A204.1 (cell line): ENCODE measurements around the gene LRRC71.

ENCODE experiments used
- FAIRE-seq: peaks from 2 replicates; lab custom pipeline; 2012; peaks lifted over from hg19 to GRCh38; lab: Jason Lieb, UNC

Gene LRRC71

DNA sequence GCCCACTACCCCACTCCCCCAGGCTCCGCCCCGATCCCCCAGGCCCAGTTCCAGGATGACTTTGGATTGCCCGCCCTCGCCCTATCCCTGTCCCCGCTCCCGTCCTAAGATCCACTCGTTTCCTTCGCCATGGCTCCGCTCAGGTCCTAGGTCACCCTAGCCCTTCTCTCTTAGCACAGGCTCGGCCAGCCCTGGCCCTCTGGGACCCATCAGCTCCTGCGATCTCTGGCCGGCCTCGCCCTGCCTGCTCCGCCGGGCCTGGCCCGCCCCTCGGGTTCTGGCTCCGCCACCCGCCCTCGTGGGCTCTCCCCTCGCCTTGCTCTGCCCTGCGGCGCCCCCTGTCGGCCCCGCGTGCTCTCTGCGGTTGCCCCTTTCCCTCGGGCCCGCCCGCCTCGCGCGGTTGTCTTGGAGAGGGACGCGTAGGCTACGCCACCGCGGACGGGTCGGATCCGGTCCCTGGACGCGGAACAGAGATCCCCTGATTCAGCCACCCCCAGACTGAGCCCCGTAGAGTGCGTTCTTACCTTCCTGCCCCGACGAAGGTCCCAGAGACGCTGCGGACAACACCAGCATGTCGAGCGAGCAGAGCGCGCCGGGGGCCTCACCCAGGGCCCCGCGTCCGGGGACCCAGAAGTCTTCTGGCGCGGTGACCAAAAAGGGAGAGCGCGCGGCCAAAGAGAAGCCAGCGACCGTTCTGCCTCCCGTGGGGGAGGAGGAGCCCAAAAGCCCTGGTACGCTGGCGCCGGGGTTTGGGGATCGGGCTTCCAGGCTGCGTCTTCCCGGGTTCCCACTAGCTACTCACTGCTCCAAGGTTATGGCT is at the start of gene LRRC71:
Gene LRRC71, plus strand, starts transcription at position 400 of the 820 bp plus-strand sequence. Its CDS starts 172 bp downstream, at position 572.
- FAIRE-seq = no peak

DNA sequence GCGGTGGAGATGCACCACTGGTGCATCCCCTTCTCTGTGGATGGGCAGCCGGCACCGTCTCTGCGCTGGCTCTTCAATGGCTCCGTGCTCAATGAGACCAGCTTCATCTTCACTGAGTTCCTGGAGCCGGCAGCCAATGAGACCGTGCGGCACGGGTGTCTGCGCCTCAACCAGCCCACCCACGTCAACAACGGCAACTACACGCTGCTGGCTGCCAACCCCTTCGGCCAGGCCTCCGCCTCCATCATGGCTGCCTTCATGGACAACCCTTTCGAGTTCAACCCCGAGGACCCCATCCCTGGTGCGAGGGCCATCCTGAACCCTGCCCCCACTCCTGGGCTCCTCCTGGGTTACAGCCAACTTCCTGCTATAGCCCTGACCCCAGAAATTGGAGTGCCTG is 46.8 kb upstream of the LRRC71 start:
- no peak for FAIRE-seq

DNA sequence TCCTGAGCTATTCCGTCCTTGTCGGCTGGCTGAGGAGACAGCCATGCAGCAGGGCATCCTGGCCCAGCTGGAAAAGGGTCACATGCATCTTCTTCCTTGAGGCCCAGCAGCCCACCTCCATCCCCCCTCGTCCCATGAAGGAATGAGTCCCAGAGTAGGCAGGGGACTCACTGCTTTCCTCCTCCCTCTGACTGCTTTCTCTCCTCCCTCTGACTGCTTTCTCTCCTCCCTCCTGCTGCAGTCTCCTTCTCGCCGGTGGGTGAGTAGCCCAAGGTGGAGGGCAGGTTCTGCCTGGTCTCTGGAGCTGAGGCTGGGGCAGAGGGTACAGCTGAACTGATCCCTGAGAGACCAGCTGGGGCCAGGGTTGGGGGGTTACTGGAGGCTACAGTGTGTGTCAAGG is 46.3 kb upstream of the LRRC71 start:
- FAIRE-seq = no peak

DNA sequence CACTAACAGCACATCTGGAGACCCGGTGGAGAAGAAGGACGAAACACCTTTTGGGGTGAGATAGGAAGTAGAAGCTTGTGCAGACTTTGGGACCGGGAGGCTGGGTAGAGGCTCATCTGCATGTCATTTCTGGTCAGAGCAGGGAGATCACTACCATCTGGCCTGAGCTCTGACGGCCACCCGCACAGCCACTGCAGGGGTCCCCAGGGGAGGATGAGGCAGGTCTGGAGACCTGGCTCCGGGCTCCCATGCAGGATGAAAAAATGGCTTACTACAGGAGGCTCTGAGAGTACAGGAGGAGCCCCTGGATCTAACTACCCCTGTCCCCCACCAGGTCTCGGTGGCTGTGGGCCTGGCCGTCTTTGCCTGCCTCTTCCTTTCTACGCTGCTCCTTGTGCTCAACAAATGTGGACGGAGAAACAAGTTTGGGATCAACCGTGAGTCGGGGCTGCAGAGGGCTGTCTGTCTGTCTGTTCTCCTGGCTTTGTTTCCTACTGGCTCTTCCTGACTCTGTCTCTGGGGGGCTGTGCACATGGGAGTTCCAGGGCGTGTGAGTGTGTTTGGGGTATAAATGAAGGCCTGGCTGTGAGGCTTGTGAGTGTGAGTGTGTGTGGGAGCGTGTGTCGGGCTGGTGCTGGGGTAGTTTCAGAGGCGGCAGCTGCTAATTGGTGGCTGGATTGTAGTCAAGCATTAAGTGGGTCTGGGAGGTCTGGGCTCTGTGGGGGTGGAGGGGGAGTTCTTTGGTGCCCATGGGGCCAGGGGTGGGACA is 45.7 kb upstream of the LRRC71 start:
- FAIRE-seq = no peak

DNA sequence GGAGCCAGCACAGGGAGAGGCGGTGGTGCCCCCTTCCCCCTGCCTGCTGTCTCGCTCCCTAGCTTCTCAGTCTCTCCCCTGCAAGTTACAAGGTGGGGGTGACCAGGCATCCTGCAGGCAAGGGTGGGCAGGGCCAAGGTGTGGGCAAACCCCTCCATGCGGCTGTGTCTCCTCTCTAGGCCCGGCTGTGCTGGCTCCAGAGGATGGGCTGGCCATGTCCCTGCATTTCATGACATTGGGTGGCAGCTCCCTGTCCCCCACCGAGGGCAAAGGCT is 45.2 kb upstream of the LRRC71 start:
- no peak for FAIRE-seq

DNA sequence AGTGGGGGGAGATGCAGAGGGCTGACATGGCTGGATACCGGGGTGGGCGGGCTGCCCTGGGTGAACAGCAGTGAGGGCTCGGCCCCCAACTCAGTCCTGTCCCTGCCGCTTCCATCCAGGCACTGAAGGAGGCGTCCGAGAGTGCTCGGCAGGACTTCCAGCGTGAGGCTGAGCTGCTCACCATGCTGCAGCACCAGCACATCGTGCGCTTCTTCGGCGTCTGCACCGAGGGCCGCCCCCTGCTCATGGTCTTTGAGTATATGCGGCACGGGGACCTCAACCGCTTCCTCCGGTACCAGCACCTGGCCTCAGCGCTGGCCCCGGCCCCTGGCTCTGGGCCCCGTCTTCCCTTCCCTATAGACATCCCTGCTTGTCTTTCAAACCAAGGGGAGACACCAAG is 44.2 kb upstream of the LRRC71 start:
- FAIRE-seq = no peak

DNA sequence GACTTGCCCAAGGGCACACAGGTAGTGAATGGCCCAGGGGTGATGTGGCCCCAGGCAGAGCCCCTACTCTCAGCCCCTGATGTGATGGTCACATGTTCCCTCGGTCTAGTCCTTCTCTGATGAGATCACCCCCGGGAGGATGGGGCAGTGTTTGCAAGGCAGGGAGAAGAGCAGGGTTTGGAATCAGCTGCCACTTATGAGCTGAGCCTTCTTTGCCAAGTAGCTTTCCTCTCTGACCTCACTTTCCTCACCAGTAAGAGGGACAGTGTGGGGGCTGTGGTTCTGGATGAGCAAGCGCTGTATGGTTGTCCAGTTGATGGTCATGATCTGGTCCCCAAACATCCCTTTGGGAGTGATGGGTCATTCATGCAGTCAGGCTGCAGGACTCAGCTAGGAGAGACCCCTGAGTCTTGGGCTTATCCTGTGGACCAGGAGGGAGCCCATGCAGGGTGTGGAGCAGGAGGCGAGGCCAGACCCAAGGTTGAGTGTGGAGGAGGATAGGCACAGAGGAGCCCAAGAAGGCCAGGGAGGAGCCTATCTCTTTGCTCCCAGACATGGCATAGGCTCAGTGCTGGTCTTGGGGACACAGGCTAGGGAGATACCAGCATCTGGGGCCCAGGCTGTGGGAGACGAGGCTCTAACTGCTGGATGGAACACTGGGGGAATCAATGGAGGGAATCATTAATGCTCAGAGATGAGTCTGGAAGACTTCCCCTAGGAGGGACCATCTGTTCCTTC is 42.8 kb upstream of the LRRC71 start:
- FAIRE-seq = no peak

DNA sequence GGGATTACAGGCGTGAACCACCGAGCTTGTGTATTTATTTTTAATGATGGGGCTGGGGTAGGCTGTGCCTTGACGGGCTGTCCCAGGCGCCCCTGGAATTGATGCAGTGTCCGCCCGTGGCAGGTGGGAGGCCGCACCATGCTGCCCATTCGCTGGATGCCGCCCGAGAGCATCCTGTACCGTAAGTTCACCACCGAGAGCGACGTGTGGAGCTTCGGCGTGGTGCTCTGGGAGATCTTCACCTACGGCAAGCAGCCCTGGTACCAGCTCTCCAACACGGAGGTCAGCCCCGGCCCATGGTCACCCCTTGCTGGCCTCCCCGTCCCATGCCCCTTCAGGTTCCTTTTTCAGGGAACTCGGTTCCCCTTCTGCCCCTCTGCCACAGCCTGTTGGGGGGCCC is 40.6 kb upstream of the LRRC71 start:
- FAIRE-seq = no peak

DNA sequence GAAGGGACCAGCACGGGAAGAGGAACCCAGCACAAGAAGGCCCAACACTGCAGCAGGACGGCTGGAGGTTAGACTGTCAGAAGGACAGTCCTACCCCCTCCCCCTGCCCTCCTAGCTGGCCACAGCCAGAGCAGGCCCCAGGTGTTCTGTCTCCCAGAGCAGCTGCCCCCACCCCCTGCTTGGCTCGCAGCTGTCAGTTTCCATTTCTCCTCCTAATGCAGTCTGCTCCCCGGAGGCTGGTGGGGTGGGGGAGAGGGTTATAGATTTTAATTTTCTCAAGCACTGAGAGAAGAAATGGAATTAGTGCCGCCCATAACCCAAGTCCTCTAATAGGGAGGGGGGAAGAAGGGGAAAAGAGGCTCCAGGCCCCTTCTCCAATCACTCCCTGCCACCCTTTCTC is 40.0 kb upstream of the LRRC71 start:
- no peak for FAIRE-seq

DNA sequence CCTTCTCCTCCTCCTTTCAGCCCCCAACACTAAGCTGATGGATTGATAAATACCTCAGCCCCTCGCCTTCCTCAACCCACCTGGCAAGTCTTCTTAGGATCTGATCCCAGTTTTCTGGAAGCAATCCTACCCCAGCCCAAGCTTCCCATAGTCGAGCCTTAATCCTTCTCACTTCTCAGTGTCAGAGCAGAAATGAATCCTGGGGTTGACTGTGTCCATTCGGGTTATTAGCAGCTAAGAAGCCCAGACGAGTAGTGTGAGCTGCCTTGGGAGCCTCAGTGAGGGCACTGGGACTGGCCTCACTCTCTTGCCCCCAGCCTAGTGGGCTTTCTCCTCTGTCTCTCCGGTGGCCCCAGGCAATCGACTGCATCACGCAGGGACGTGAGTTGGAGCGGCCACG is 39.3 kb upstream of the LRRC71 start:
- no peak for FAIRE-seq

DNA sequence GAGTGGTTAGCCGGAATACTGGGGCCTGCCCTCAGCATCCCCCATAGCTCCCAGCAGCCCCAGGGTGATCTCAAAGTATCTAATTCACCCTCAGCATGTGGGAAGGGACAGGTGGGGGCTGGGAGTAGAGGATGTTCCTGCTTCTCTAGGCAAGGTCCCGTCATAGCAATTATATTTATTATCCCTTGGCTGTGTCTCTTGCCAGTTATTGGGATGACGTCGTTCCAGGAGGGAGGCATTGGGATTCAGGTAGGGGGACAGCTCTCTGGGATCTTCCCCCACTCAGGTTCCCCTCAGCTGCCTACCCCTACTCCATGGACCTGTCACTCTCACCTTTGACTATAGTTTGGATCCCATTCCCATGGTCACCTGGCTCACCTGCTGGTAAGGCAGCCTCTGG is 38.8 kb upstream of the LRRC71 start:
- FAIRE-seq = no peak

DNA sequence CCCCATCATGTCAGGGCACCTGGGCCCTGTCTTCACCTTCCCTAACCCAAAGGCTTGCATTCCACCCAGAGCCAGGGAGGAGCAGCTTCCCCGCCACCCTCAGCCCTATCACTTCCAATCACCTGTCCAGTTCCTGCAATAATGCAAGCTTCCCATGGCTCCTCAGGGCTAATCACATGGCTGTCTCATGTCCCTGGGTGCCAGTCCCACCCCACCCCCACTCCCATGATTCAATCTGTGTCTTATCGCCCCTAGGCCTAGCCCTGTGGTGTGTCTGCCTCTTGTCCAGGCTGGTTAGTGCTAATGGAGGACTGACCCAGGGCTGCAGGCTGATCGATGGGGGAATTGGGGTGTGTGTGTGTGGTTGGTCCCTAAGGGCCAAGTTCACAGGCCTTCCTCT is 37.9 kb upstream of the LRRC71 start:
- no peak for FAIRE-seq

DNA sequence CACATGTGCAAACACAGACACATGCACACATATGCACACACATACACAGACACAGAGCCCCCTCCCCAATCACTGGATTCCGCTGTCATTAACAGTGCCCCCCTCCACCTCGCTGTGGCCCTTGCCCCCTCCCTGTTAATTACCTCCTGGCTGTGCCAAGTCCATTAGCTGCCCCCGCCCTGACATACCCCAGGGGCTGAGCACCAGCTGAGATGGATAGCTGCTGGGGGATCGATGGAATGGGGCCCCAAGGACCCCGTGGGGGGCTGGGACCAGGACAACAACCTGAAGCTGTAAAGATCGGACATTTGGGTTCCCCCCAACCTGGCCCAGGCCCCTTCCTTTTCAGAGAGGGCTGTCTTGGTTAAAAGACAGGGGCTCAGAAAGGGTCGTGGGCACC is 36.5 kb upstream of the LRRC71 start:
- no peak for FAIRE-seq

DNA sequence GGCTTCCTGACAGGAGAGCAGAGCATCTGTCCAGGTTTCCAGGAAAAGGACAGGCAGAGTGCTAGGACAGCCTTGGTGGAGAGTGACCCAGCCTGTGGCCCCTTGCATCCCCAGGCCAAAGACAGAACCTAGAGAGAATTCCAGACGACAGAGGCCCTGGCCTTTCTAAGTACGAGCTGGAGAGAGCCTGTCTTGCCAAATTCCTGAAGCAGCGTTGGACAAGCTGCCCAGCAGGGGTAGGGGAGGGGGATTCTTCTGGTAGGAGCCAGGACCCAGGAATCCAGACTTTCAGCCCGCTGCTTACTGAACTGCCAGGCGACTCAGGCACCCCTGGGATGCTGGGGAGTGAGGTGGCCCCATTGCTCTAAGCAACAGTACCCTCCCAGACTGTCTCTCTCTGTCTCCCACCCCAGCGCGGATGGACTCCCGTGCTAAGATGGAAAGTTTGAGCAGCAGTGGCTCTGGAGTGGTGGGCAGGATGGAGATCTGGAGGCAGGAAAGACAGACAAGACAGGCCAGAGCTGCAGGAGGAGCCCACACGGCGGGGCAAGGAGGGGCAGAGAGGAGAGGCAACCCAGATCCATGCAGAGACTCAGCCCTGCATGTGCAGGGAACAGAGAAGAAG is 35.8 kb upstream of the LRRC71 start:
- FAIRE-seq = no peak

DNA sequence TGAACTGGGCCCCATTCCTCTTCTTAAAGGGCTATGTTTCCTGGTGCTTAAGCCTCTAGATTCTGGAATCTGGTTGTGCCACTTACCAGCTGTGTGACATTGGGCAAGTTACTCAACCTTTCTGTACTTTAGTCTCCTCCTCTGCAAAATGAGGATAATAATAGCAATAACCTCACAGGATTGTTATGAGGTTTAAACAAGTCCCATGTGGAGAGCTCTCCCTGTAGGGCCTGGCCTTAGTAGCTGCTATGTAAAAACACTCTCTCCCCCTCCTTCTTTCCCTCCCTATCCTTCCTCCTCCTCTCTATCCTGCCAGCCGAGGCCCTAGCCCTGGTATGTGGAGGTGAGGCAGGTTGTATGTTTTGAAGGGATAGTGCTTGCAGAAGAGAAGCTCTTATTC is 35.1 kb upstream of the LRRC71 start:
- FAIRE-seq = no peak

DNA sequence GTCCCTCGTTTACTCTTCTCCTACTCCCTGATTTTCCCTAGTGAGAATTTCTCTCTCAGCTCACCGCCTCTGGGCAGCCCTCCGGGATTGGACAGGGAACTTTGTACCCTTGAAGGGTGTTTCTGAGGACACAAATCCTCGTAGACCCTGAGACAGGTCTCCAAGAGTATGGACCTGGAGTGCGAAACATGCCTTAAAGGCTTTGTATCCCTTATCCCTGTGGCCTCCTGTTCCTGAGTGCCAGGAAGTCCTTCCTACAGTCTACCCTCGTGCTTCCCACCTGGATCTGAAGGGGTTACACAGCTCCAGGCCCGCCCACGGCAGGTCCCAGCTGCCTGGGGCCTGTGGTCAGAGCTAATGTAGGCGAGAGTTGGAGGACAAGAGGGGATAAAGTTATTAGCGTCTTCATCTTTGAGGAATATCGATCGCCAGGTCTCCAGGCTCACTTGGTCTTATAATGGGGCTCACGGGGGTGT is 34.5 kb upstream of the LRRC71 start:
- no peak for FAIRE-seq

DNA sequence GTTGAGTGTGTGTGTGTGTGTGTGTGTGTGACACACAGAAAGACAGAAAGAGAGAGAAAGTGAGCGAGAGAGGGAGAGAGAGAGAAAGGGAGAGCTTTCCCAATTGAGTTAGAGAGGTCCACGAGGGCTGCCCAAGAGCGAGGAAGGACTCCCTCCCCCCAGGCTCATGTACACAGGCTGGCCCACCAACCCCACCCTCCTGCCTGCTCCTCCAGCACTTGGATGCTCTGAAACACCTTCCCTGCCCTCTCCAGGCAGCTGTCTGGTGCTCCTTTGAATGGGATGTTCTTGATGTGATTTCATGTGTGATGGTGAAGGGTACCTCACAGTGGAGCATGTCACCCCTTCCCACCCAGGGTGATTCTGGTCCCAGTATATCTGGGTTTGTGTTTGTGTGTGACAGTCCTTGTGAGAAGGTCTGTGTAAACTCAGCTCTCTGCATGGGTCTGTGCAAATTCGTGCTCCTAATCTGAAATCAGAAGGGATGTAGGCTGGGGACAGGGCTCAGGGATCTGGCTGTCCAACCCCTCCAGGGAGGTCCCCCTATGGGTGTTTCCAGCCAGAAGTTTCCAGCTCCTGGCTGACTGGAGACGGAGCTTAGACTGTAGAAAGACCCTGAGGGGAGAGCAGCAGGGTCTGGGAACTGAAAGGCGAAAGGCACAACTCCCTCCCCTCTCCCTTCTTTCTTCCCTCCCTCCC is 33.7 kb upstream of the LRRC71 start:
- FAIRE-seq = no peak

DNA sequence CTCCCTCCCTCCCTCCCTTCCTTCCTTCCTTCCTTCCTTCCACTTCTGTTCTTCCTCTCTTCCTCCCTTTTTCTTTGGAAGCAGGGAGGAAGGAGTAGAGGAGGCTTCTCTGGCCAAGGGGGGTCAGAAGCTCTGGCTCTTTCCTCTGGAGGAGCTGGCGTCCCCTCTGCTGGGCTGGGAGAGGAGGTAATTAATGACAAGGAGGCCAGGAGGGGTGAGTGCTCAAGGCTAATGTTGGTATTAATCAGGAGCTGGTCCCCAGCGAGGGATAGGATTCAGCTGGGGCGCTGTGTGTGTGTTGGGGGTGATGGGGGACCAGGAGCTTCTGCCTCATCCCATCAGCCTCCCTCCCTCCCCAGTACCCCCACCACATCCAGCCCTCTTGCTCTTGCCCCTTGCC is 33.1 kb upstream of the LRRC71 start:
- FAIRE-seq = no peak

DNA sequence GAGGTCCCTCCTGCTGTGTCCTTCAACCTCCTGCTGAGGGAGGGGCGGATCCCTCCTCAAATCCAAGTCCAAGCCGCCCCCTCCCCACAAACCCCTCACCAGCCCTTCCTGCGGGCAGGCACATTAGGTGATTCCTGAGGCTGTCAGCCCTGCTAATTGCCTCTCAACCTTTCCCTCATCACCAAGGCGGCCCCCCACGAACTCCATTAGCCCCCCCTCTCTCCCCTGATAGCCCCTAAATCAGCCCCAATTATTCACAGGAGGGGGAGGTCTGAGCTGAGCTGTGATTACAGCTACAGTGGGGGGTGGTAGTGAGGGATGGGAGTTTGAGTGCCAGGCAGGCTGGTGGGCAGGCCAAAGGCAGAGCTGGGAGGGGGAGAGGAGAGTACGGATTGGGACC is 32.7 kb upstream of the LRRC71 start:
- no peak for FAIRE-seq

DNA sequence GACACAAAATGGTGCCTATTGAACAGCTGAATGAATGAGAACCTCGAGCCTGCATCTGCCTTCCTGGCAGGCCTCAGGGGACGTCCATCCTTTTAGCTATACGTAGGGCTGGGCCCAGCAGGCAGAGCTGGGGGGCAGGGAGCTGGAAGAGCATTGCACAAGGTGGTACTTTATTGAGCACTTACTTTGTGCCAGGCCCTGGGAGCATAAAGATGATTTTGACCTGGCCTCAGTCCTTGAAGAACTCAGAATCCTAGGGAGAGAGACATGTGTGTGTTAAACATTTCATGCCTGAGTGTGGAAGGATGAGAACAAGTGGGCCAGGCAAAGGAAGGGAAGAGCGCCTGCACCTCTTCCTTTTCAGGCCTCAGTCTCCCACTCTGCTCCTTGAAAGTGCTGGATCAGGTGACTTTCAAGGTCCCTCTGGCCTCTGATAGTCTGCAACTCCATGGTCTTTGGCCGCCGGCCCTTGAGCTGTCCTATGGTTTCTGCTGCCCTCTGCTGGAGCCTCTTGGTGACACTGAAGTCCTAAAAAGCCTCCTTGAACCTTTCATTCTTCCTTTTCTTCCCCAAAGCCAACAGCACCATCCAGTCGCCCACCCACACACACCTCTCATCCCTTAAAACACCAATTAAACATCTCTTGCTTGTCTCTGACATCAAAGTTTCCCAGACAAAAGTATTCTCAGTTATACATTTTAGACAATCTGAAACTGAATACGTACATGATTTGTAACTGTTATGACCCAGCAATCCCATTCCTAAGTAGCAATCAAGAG is 30.4 kb upstream of the LRRC71 start:
- FAIRE-seq = no peak
